Ectodermal cell (in vitro differentiated cells): ENCODE data around the gene KIF5C.

Experiments
- H3K27ac ChIP-seq: 2 replicates; pipeline ENCODE4 v1.7.0; 2013; ENCODE audit warnings: mild to moderate bottlenecking, low read depth, low read length; ENCODE audit not compliant: insufficient read depth, poor library complexity, severe bottlenecking
- H3K27me3 ChIP-seq: 2 replicates; pipeline ENCODE4 v1.7.0; 2013; ENCODE audit warnings: mild to moderate bottlenecking, low read length; ENCODE audit not compliant: insufficient read depth, control insufficient read depth, poor library complexity, severe bottlenecking
- H3K36me3 ChIP-seq: one replicate; pipeline ENCODE4 v1.7.0; 2013; ENCODE audit warnings: low read length; ENCODE audit not compliant: control insufficient read depth, insufficient read depth
- H3K4me1 ChIP-seq: one replicate; pipeline ENCODE4 v1.7.0; 2013; ENCODE audit warnings: low read length; ENCODE audit not compliant: control insufficient read depth, insufficient read depth
- H3K4me3 ChIP-seq: 2 replicates; pipeline ENCODE4 v1.7.0; 2013; ENCODE audit warnings: low read depth, low read length, control low read depth; ENCODE audit not compliant: insufficient read depth
- H3K9me3 ChIP-seq: 2 replicates; pipeline ENCODE4 v1.7.0; 2013; ENCODE audit warnings: mild to moderate bottlenecking, low read length, moderate library complexity; ENCODE audit not compliant: control insufficient read depth
- WGBS, 2 experiments: methylation state at CpG; one replicate each; pipeline ENCODE4 v1.1.7; 2013; ENCODE audit warnings: missing lambda C conversion rate in 2 of 2; 5-methylcytosine and 5-hydroxymethylcytosine counted together

Gene KIF5C

DNA sequence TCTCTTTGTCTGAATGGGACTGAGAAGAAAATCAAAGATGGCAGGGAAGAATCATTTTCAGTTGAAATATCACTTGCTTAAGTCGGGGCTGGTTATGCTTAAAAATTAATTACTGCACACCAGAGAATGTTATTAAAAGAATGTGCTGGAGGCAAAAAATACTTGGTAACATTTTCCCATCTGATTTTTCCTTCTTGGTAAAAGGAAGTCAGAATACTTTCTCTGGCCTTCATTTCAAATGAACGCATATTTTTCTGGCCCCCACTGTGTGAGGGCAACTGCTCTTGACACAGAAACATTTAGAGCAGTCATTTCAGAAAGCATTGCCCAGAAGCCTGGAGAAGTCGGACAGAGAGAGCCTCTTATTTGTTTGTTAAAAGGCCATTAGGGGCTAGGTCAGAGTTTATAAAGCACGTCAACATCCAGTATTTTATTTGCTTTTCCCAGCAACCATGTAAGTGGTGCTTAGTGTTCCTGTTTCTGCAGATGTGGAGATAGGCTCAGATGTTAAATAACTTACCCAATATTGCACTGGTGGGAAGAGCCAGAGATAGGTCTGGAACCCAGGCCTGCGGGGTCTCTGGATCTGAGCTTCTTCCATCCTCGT, 130.5 kb downstream of the KIF5C start:
- H3K36me3 ChIP-seq = peaks cover 41% of the 10 kb centered on the region
- 95 to 97% methylated on average over 6 of the region's 6 CpGs for WGBS, 2 experiments

DNA sequence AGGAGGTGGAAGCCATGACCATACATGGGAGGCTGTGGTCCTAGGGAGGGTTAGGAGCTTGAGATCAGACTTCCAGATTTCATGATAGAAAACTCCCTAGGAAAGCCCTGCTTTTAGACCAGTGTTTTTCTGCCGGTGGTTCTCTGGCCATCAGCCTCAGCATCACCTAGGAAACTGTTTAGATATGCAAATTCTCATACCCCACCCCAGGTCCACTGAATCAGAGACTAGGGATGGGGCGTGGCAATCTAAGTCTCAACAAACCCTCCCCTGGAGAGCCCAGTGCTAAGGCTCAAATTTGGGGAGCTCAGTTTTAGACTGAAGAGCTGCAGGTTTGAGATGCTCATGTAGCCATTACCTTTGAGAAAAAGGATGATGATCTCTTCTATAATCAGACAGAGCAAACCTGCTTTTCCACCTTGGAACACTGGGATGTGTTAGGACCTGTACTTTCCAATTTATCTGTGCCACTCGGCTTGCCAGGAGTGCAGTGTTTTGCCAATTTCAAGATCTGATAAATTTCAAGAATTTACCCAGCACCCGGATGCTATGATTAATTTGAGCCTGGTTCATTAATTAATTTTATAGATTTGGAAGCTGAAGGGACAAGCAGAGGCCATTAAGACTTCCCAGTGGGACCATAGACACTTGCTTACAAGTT, 132.0 kb downstream of the KIF5C start:
- Histone ChIP-seq H3K36me3 (peaks cover 41% of the 10 kb centered on the region), H3K27me3 (no peaks in the 10 kb centered on the region), H3K9me3 (no peaks in the 10 kb centered on the region), H3K4me1 (peaks cover 5% of the 10 kb centered on the region), H3K4me3 (no peak overlapping the region), H3K27ac (no peak overlapping the region)
- 74 to 77% methylated on average over 4 of the region's 4 CpGs for WGBS, 2 experiments

More for the DNA sequence above, 130.5 kb downstream of the KIF5C start:
- no peaks in the 10 kb centered on the region for H3K27me3 ChIP-seq
- peaks cover 5% of the 10 kb centered on the region for H3K4me1 ChIP-seq
- H3K27ac ChIP-seq = no peak overlapping the region
- no peaks in the 10 kb centered on the region for H3K9me3 ChIP-seq
- H3K4me3 ChIP-seq = no peak overlapping the region

DNA sequence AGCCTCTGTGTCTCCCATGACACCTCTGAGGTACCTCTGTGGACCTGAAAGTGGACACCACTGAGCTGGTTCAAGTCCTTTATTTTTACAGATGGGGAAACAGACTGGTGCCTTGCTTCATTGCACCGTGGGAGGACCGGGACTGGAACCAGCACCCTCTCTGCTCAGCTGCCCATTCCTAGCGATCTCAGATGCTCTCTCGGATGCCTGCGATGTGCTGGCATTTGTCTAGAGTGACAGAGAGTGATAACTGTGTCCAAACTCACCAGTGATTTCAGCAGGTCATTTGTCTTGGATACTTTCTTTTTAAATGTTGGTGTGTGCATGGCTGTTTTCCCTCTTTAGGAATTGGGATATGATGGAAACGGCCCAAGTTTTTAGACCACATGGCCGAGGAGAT, 133.4 kb downstream of the KIF5C start:
- Histone ChIP-seq H3K27ac (no peak overlapping the region), H3K4me1 (peaks cover 5% of the 10 kb centered on the region), H3K27me3 (no peaks in the 10 kb centered on the region), H3K36me3 (peaks cover 40% of the 10 kb centered on the region), H3K9me3 (no peaks in the 10 kb centered on the region), H3K4me3 (no peak overlapping the region)
- 92 to 97% methylated on average over 7 of the region's 7 CpGs for WGBS, 2 experiments

DNA sequence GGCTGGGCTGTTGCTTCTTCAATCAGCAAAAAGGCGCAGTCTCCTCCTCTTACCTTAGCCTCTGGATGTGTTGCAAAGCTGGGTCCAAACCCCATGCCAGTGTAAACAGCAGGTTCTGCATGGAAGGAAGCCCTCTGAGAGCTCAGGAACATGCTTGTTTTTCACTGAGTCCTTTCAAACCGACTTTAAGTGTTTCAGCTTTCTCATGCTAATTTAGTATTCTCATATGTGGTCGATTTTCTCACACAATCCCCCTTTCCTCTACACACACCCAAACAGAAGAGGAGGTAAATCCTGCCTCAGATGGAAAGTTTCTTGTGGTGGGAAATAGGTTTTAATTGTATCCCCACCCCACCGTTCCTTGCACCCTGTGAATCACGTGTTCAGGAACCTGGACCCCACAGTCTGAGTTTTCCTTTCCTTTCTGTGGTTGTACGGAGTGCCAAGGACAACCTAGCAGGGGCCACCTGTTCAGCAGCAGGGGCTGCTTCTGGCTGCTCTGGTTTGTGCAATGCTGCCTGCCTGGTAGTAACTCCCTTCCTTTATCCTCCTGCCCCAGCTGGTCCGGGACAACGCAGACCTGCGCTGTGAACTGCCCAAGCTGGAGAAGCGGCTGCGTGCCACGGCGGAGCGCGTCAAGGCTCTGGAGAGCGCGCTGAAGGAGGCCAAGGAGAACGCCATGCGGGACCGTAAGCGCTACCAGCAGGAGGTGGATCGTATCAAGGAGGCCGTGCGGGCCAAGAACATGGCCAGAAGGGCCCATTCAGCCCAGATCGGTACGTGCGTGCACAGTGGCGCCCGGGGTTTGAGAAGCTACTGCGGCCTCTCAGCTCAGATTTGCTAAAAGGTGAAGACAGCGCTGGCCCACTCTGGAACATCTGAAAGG, 134.8 kb downstream of the KIF5C start:
- Histone ChIP-seq H3K36me3 (peaks cover 43% of the 10 kb centered on the region), H3K27ac (no peak overlapping the region), H3K27me3 (no peaks in the 10 kb centered on the region), H3K4me3 (no peak overlapping the region), H3K4me1 (peaks cover 5% of the 10 kb centered on the region), H3K9me3 (no peaks in the 10 kb centered on the region)
- WGBS, 2 experiments = 95% methylated on average over 31 of the region's 31 CpGs

DNA sequence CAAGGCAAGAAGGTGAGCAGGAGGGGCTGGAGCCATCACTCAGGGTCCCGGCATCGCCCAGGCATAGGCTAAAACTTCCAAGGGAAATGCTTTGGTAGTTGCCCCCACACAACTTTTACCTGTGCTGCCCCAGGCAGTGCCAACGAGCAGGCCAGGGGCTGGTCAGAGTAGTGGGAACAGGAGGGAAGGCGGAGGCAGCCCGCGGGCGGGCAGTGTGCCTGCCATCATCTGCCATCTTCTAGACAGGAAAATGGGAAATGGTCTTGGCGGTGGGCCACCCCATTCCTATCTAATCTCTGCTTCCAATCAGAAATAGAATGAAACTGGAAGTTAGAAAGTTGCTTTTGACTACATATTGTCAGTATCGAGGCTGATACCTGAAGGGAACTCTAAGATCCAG, 137.5 kb downstream of the KIF5C start:
- no peaks in the 10 kb centered on the region for H3K27me3 ChIP-seq
- no peaks in the 10 kb centered on the region for H3K4me1 ChIP-seq
- 95 to 96% methylated on average over 9 of the region's 9 CpGs for WGBS, 2 experiments
- H3K36me3 ChIP-seq = peaks cover 35% of the 10 kb centered on the region
- H3K9me3 ChIP-seq = no peaks in the 10 kb centered on the region
- no peak overlapping the region for H3K4me3 ChIP-seq
- no peak overlapping the region for H3K27ac ChIP-seq

DNA sequence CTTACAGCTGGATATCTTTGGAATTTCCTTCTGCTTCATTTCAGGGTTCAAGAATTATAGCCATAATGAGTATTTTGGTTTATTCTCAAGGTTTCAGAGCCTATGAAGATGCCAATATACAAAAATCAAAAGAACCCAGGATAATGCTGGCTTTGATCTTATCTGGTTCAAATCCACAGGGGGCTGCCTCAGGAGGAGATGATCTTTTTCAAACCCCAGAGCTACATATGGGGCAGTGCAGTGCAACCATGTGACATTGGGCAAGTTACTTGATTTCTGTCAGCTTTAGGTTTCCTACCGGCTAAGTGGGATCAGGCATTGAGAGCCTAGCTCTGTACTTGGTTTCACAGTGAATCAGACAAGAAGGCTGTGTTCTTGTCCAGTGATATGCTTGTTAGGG, 140.5 kb downstream of the KIF5C start:
- Histone ChIP-seq H3K9me3 (no peaks in the 10 kb centered on the region), H3K4me3 (no peak overlapping the region), H3K27ac (no peak overlapping the region), H3K4me1 (no peaks in the 10 kb centered on the region), H3K27me3 (no peaks in the 10 kb centered on the region), H3K36me3 (peaks cover 30% of the 10 kb centered on the region)
- 95 to 98% methylated on average over 1 of the region's 1 CpG for WGBS, 2 experiments

DNA sequence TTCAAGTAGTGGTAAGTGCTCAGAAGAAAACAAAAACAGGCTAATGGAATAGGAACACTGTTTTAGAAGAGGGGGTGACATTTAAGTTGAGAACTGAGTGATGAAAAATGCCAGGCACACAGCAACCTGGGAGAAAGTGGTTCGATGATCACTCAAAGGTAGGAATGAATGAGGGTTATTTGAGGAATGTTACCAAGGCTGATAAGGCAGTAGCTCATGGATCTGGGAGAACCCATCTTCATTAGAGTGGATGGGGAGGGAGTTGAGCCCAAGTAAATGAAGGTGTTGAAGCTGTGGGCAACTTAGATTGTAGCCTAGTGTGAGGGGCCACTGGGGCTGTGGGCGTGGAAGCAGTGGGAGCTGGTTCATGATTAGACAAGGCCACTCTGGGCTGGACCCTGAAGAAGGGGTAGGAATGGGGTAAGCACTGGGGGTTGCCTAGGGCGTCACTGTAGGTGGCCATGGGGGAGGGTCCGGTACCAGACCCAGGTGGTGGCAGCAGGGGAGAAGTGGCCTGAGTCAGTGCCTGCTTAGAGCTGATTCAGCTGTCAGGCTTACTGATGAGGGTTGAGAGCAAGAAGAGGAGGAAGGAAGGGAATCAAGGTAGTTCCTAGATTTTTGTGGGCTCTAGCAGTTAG, 141.0 kb downstream of the KIF5C start:
- Histone ChIP-seq H3K9me3 (no peaks in the 10 kb centered on the region), H3K27ac (no peak overlapping the region), H3K4me1 (no peaks in the 10 kb centered on the region), H3K36me3 (peaks cover 24% of the 10 kb centered on the region), H3K27me3 (no peaks in the 10 kb centered on the region), H3K4me3 (no peak overlapping the region)
- 89 to 94% methylated on average over 4 of the region's 4 CpGs for WGBS, 2 experiments

DNA sequence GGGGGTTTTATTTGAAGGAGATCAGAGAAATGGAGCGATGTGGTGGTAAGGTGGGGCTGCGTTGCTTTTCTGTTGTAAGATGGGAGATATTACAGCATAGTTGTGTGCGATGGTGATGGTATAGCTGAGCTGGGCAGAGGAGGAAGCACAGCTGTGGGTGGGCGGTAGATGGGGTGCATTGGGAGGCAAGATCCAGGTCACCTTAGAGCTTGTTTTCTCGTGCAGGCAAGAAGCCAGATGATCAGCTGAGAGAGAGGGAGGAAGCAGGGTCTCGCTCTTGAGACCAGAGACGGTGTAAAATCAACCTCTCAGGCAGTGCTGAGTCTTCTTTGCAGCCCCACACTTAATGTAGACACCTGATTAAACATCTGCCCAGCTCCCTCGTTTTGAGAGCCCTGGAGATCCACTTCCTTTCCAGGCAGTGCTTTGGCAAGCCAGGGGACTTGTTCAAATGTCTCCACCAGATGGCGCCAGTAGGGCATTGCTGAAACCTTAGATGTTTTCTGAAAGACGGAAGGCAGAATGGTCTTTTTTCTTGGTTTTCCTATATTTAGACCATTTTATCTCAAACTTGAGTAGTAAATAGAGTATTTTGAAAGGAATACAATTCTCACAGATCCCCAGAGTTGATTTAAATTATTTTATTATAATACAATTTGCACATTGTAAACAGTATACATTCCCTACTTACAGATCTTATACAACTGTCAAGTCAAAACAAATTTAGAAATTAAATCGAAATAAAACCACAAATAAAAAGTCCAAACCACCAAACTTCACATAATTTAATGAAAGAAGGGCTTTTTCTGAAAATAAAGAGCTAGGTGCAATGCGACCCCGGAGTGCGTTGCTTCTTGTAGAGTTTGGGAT, 142.3 kb downstream of the KIF5C start:
- Histone ChIP-seq H3K9me3 (no peaks in the 10 kb centered on the region), H3K27me3 (no peaks in the 10 kb centered on the region), H3K27ac (no peak overlapping the region), H3K4me3 (no peak overlapping the region), H3K4me1 (no peaks in the 10 kb centered on the region), H3K36me3 (peaks cover 13% of the 10 kb centered on the region)
- WGBS, 2 experiments = 68 to 69% methylated on average over 14 of the region's 14 CpGs

DNA sequence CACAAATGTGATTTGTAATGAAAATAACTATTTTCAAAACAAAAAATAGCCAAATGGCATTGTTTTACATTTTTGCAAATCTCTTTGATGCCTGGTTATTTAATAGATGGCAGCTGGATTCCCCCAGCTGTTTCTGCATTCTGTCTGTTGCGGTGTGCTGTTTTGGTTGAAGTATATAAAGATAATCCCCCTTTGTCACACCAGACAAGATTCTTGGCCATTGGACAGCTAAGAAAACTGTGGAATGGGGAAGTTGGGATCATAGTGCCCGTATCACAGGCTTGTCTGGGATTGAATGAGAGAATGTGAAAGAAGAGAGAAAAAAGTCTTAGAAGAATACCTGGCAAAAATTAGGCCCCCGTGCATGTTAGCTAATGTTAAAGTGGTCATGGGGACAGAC, 144.0 kb downstream of the KIF5C start:
- Histone ChIP-seq H3K4me3 (no peak overlapping the region), H3K27ac (no peak overlapping the region), H3K27me3 (no peaks in the 10 kb centered on the region), H3K9me3 (no peaks in the 10 kb centered on the region), H3K4me1 (no peaks in the 10 kb centered on the region), H3K36me3 (no peaks in the 10 kb centered on the region)
- 97% methylated on average over 2 to 3 of the region's 3 CpGs for WGBS, 2 experiments
